MG63 (cell line): ENCODE measurements around the gene SPG7. TPM values are rescaled to one million over a fixed set of nuclear protein-coding genes. Genes with fewer than 3 reads are reported as not detected.

Source experiments
- DNase-seq: peaks from one replicate; pipeline ENCODE4 v3.0.0-alpha.2; 2020
- H3K27me3 ChIP-seq: fragments of 250-450 bp; sonication (Bioruptor Pico); 2 replicates; pipeline ENCODE4 v1.5.1; 2020; ENCODE audit warnings: mild to moderate bottlenecking, moderate library complexity
- H3K36me3 ChIP-seq: fragments of 250-450 bp; sonication (Bioruptor Pico); 2 replicates; pipeline ENCODE4 v1.5.1; 2020; ENCODE audit warnings: mild to moderate bottlenecking, moderate library complexity
- H3K4me3 ChIP-seq: fragments of 250-450 bp; sonication (Bioruptor Pico); 2 replicates; pipeline ENCODE4 v1.5.1; 2020; ENCODE audit warnings: mild to moderate bottlenecking, moderate library complexity
- H3K9me3 ChIP-seq: fragments of 250-450 bp; sonication (Bioruptor Pico); 2 replicates; pipeline ENCODE4 v1.5.1; 2020; ENCODE audit warnings: mild to moderate bottlenecking, moderate library complexity
- total RNA-seq: library from RNA; depleted of rRNA; stranded (reverse); fragments of >200 nt; shearing (Covaris generic); gene quantifications from 2 replicates; pipeline ENCODE4 v1.2.3, GENCODE V29; 2014; ENCODE audit warnings: low replicate concordance

SPG7 gene
- total RNA-seq, 1 experiment from 2014 or later, result 52.8 TPM

DNA sequence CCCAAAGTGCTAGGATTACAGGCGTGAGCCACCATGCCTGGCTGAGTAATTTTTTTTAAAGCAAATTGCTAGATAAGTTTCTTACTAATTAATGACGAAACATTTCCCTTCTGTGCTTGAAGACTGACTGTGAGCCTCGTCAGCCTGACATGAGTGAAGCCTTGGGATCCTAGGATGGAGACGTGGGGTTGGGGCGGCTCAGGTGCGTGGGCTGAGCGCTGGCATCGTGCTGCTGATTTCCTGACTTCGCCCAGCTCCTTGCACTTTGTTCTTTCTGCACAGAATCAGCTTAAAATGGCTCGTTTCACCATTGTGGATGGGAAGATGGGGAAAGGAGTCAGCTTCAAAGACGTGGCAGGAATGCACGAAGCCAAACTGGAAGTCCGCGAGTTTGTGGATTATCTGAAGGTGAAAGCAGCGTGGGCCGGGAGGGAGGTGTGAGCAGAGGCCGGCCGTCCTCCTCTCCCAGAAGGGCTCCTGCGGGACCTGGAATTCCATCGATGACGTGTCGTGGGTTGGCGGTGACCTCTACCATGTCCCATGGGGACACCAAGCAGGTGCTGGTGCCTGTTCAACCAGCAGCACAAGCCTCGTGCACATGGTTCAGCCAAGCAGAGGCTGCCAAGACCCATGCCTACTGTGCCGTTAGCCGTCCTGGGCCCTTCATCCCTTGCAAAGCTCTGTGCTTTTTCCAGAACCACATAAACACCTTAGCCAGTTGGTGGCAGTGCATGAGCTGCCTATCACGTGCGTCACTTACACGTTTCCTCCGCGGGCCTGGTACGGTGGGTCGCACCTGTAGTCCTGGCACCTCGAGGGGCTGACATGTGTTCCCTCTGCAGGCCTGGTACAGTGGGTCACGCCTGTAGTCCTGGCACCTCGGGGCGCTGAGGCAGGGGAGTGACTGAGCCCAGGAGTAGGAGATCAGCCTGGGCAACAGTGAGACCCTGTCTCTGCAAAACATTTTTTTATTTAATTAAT lies 22.5 kb downstream of the SPG7 start:
- no peaks in the 10 kb centered on the region for H3K9me3 ChIP-seq
- H3K27me3 ChIP-seq, result no peaks in the 10 kb centered on the region
- no peak overlapping the region for H3K4me3 ChIP-seq
- DNase-seq, result no peak
- H3K36me3 ChIP-seq, result peaks cover 20% of the 10 kb centered on the region

DNA sequence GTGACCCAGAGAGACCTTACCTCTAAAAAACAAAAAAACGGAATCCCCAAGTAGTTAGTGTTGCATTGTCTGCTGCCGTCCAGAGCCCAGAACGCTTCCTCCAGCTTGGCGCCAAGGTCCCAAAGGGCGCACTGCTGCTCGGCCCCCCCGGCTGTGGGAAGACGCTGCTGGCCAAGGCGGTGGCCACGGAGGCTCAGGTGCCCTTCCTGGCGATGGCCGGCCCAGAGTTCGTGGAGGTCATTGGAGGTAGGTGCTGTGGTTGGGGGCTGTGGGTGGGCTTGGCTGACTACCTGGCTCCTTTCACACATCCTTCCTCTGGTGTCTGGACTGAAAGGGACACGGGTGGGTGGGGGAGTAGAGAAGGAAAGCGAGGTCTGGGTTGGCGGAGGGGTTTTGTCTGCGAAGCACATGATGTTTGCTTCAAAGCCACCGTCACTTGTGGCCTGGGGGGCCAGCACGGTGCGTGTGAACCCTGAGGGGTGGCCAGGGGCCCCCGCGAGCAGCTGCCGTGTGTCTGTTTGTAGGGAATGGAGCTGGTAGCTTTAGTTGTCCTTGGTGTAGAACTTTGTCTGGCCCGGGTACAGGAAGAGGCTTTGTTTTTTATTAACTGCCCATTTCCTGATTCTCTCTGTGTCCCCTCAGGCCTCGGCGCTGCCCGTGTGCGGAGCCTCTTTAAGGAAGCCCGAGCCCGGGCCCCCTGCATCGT lies 23.8 kb downstream of the SPG7 start:
- H3K4me3 ChIP-seq, result no peak overlapping the region

DNA sequence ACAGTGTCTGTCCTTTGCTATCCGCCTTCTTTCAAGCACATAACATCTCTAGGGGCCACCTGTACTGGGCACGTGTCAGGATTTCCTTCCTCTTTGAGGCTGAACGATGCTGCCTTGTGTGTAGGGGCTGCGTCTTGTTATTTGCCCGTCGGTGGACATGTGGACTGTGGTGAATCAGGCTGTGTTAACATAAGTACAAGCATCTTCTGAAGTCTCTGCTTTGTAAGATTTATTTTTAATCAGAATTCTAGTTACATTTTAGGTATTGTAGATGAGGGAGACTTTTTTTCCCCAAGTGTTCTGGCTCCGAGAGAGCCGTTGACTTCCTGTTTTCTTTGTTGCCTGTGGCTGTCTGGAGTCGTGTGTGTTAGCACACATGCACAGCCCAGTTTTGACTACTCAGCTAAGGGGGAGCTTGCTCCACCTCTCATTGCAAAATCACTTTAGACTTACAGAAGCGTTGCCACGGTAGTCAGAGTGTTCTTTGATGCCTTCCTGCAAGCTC lies 26.1 kb downstream of the SPG7 start:
- H3K9me3 ChIP-seq, result no peaks in the 10 kb centered on the region
- no peak for DNase-seq
- H3K27me3 ChIP-seq, result no peaks in the 10 kb centered on the region
- H3K4me3 ChIP-seq, result no peak overlapping the region
- peaks cover 15% of the 10 kb centered on the region for H3K36me3 ChIP-seq

More for the DNA sequence above, 23.8 kb downstream of the SPG7 start:
- H3K27me3 ChIP-seq, result no peaks in the 10 kb centered on the region
- no peak for DNase-seq
- H3K36me3 ChIP-seq, result peaks cover 15% of the 10 kb centered on the region
- no peaks in the 10 kb centered on the region for H3K9me3 ChIP-seq

DNA sequence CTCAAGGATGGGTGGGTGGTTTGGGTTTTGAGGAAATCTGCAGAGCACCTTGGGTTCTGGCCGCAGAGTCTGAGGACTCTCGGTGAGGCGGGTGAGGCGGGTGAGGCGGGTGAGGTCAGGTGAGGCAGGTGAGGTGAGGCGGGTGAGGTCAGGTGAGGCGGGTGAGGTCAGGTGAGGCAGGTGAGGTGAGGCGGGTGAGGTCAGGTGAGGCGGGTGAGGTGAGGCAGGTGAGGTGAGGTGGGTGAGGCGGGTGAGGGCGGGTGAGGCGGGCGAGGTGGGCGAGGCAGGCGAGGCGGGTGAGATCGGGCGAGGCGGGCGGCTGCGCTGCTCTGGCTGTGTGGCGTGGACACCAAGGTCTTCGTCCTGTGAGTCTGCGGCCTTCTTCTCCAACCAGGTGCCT lies 28.2 kb downstream of the SPG7 start:
- no peaks in the 10 kb centered on the region for H3K27me3 ChIP-seq
- DNase-seq, result no peak
- H3K9me3 ChIP-seq, result no peaks in the 10 kb centered on the region
- H3K4me3 ChIP-seq, result no peak overlapping the region
- H3K36me3 ChIP-seq, result peaks cover 11% of the 10 kb centered on the region

DNA sequence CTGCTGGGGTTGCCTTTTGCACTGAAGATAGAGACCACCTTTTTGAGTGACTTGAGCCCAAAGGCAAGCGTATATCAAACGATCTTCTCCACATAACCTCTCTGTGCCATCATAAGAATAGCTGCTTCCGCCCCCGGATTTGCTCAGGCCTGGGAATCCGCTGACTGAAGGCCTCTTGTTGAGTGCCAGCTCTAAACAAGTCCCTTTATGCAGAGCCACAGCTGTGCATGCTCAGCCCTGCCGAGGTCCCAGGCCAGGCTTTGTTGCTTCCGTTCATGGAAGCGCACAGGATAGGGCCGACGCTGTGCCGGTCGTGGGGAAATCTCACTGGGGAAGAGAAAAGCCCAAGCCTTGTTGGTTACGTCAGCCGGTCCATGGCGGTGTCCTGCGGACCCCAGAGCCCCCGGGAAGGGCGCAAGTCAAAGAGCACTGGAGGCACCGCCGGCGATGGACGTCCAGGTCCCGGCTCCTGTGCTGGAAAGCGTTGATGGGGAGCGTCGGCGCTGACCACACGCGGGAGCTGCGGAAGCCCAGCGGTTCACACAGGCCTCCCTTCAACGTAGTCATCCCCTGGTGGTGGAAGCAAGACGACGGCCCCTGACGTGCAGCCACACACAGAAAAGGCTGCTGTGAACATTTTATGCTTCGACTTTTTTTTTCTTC lies 28.8 kb downstream of the SPG7 start:
- DNase-seq, result no peak
- no peaks in the 10 kb centered on the region for H3K27me3 ChIP-seq
- no peaks in the 10 kb centered on the region for H3K9me3 ChIP-seq
- no peak overlapping the region for H3K4me3 ChIP-seq
- H3K36me3 ChIP-seq, result peaks cover 7% of the 10 kb centered on the region

DNA sequence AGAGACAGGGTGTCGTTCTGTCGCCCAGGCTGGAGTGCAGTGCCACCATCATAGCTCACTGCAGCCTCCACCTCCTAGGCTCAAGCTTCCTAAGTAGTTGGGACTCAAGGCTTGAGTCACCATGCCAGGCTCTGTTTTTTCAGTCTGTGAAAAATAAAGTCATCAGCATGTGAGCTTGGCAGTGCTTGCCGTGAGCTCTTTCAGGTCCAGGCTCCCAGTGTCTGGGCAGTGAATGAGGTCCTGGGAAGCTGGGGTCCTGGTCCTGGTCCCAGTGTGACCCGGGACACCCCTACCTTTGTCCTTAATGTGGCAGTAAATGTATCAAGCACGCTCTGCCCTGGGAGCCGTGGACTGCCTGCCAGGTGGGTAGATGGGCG lies 29.3 kb downstream of the SPG7 start:
- no peaks in the 10 kb centered on the region for H3K27me3 ChIP-seq
- DNase-seq, result no peak
- peaks cover 7% of the 10 kb centered on the region for H3K36me3 ChIP-seq
- H3K4me3 ChIP-seq, result no peak overlapping the region
- H3K9me3 ChIP-seq, result no peaks in the 10 kb centered on the region

DNA sequence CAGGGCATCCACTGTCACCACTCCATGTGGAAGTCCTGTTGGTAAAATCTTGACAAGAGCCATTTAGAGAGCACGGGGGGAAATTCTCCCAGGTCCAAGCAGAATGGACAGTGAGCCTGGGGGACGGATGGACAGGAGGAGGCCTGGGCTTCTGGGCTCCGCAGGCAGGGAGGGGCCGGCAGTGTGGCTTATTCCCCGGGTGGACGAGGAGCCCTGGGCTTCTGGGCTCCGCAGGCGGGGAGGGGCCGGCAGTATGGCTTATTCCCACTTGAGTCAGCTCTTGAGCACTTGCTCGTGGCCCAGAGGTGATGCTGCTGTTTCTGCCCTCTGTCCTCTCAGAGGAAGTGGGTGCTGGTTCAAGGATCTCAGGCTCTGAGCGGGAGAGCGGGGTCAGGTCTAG lies 30.1 kb downstream of the SPG7 start:
- Histone ChIP-seq H3K36me3 (peaks cover 7% of the 10 kb centered on the region), H3K4me3 (no peak overlapping the region), H3K9me3 (no peaks in the 10 kb centered on the region), H3K27me3 (no peaks in the 10 kb centered on the region)
- no peak for DNase-seq

DNA sequence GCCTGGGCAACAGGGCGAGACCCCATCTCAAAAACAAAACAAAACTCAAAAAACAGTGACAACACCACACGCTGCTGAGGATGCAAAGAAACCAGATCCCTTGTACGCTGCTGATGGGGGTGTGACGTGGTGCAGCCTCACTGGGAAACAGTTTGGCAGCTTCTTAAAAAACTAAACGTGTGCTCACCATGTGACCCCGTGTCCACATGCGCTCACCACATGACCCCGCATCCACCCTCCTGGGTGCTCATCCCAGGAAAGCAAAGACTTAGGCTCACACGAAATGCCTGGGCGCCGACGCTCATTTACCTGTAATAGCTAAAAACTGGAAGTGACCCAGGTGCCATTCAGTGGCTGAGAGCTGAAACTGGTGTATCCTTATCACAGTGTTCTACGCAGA lies 32.4 kb downstream of the SPG7 start:
- no peak for DNase-seq
- Histone ChIP-seq H3K36me3 (peaks cover 2% of the 10 kb centered on the region), H3K4me3 (no peak overlapping the region), H3K9me3 (no peaks in the 10 kb centered on the region), H3K27me3 (no peaks in the 10 kb centered on the region)

DNA sequence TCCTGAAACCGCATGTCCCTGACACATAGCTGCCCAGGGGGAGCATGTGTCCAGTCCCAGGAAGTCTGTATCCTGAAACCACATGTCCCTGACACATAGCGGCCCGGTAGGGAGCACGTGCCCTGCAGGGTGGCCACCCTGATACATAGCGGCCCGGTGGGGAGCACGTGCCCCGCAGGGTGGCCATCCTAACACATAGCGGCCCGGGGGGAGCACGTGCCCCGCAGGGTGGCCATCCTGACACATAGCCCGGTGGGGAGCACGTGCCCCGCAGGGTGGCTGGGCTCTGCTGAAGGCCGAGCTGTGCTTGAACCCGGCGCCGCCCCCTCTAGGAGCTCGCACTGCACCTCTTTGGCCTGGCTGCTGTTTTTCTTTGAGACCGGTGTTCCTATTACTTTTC lies 33.6 kb downstream of the SPG7 start:
- Histone ChIP-seq H3K9me3 (no peaks in the 10 kb centered on the region), H3K27me3 (no peaks in the 10 kb centered on the region), H3K36me3 (peaks cover 2% of the 10 kb centered on the region), H3K4me3 (no peak overlapping the region)
- DNase-seq, result no peak

DNA sequence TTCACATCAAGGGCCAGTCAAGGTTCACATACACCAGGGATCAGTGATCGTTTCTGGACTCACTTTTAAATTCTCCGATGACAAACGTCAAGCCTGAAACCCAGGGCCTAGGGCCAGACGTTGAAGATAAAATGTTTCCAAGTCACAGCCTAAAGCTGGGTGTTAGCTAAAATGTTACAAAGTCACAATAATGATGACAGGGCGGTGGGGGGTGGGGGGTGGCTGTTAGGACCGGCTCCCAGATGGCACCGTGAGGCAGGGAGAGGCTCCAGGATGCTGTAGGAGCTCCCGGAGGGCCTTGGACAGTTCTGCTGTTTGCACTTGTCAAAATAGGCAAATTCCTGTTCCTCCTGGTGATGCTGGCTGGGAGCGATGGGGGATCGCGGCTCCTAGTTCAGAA lies 35.9 kb downstream of the SPG7 start:
- no peaks in the 10 kb centered on the region for H3K27me3 ChIP-seq
- no peak overlapping the region for H3K4me3 ChIP-seq
- DNase-seq, result no peak
- peaks cover 6% of the 10 kb centered on the region for H3K36me3 ChIP-seq
- no peaks in the 10 kb centered on the region for H3K9me3 ChIP-seq

DNA sequence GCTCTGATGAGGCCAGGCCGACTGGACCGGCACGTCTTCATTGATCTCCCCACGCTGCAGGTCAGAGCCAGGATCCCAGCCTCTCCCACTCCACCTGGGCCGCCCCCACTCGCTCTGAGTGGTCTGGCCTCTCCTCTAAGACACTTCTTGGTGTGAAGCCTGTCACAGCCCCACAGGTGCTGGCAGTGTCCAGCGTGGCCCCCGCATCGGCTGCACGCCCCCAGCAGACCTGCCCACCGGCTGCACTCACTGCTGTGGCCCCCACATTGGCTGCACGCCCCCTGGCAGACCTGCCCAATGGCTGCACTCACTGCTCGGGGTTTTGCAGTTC lies 36.5 kb downstream of the SPG7 start:
- peaks cover 8% of the 10 kb centered on the region for H3K36me3 ChIP-seq
- DNase-seq, result no peak

DNA sequence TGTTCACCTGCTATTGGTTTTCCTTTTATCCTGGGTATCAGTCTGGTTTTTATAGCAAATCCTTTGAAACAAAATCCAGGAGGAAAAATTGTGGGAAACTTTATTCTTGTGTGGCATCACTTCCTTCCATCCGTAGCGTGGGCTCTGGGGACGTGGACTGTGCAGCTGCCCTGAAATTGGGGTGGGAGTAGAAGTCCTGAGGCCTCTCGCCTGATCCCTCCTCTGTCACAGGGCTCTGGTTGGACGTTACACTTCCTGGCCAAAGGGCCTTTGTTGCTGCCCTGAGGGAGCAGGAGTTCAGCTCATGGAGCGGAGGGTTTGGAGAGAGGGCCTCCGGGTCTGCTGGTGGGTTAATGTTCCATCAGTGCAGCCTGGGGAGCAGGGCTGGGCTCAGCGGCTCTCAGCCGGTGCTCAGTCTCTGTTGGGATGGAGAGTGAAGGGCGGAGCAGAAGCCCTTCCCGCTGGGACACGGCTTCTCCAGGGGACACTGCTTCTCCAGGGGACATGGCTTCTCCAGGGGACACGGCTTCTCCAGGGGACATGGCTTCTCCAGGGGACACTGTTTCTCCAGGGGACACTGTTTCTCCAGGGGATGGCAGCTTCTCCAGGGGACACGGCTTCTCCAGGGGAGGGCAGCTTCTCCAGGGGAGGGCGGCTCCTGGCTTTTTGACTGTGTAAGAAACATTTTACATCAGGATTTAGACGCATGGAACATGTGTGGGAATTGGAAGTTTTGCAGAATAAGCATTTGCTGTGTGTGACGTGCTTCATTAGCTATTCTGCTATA lies 37.0 kb downstream of the SPG7 start:
- DNase-seq, result no peak
- Histone ChIP-seq H3K4me3 (no peak overlapping the region), H3K36me3 (peaks cover 8% of the 10 kb centered on the region), H3K27me3 (no peaks in the 10 kb centered on the region), H3K9me3 (no peaks in the 10 kb centered on the region)

More for the DNA sequence above, 36.5 kb downstream of the SPG7 start:
- Histone ChIP-seq H3K9me3 (no peaks in the 10 kb centered on the region), H3K4me3 (no peak overlapping the region), H3K27me3 (no peaks in the 10 kb centered on the region)

DNA sequence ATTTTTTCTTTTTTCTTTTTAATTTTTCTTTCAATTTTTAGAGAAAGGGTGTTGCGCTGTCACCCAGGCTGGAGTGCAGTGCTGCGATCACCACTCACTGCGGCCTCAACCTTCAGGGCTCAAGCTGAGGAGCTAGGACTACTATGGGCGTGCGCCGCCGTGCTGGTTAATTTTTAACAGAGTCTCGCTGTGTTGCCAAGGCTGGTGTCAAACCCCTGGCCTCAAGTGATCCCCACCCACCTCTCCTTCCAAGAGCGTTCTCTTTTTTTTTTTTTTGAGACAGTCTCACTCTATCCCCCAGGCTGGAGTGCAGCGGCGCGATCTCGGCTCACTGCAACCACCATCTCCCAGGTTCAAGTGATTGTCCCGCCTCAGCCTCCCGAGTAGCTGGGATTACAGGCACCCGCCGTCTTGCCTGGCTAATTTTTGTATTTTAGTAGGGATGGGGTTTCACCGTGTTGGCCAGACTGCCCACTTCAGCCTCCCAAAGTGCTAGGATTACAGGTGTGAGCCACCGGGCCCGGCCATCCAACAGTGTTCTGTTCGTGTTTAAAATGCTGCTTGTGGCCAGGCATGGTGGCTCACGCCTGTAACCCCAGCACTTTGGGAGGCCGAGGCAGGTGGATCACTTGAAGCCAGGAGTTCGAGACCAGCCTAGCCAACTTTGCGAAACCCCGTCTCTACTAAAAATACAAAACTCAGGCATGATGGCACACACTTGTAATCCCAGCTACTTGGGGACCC lies 37.8 kb downstream of the SPG7 start:
- no peak for DNase-seq
- peaks cover 8% of the 10 kb centered on the region for H3K36me3 ChIP-seq
- H3K4me3 ChIP-seq, result no peak overlapping the region
- H3K9me3 ChIP-seq, result no peaks in the 10 kb centered on the region
- H3K27me3 ChIP-seq, result no peaks in the 10 kb centered on the region

DNA sequence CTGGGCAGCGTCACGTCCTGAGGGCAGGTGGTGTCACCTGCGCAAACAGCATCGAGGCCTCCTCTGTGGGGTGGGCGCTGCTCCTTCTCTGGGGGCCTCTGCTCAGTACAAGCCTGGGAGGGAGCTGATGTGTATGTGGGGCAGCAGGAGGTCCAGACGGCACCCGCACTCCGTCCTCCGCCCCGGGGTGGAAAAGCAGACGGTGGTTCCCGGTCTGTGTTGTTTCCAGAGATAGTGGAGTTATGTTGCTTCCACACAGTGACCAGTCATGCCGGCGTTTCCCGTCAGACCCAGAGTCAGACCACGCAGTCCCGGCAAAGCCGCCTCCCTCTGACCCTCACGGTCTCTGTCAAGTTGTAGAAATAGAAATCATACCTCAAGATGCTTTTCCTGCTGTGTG lies 38.6 kb downstream of the SPG7 start:
- Histone ChIP-seq H3K4me3 (no peak overlapping the region), H3K27me3 (no peaks in the 10 kb centered on the region), H3K36me3 (peaks cover 11% of the 10 kb centered on the region), H3K9me3 (no peaks in the 10 kb centered on the region)
- DNase-seq, result no peak

DNA sequence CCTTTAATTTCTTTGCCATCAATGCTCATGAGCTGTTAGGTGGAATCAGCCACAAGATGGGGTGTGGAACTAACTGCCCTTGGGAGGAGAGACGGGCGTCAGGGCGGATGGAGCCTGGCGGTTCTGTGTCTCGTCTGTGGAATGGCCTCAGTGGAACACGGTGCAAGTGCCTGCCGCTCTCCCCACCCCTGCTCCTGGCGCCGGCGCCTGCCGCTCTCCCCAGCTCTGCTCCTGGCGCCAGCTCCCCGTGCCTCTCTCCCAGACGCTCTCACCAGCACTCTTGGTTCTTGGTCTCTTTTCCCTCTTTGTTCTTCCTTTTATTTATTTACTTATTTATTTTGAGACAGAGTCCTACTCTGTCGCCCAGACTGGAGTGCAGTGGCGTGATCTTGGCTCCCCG lies 39.1 kb downstream of the SPG7 start:
- no peak for DNase-seq

DNA sequence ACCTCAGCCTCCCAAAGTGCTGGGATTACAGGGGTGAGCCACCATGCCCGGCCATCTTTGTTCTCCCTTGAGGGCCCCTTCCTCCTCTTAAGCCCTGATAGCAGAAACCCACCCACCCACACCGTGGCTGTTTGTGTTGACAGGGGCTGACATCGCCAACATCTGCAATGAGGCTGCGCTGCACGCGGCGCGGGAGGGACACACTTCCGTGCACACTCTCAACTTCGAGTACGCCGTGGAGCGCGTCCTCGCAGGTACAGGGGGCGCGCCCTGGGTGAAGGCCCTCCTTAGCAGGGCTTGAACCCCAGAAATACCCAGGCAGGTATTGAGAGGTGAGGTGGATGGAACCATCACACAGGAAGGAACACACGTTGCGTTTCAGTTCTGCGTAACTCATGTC lies 39.7 kb downstream of the SPG7 start:
- H3K36me3 ChIP-seq, result peaks cover 11% of the 10 kb centered on the region
- no peaks in the 10 kb centered on the region for H3K9me3 ChIP-seq
- DNase-seq, result no peak
- H3K27me3 ChIP-seq, result no peaks in the 10 kb centered on the region
- no peak overlapping the region for H3K4me3 ChIP-seq

More for the DNA sequence above, 39.1 kb downstream of the SPG7 start:
- Histone ChIP-seq H3K4me3 (no peak overlapping the region), H3K36me3 (peaks cover 11% of the 10 kb centered on the region), H3K9me3 (no peaks in the 10 kb centered on the region), H3K27me3 (no peaks in the 10 kb centered on the region)
